Measurements from ENCODE around the gene PTPRT. TPM values are rescaled to one million over a fixed set of nuclear protein-coding genes. Genes with fewer than 3 reads are reported as not detected.

PTPRT gene
- total and polyA plus RNA-seq, 2 donors (not counting 1 experiment from before 2014, with no cell fraction given): not detected

- Histone ChIP-seq H3K4me1 (ENCODE audit: control insufficient read depth, extremely low read depth, insufficient read depth, low read length) (no peaks in the 10 kb centered on the region), H4K20me1 (ENCODE audit: control insufficient read depth, extremely low read depth, insufficient read depth, low read length) (no peaks in the 10 kb centered on the region), H3K27ac (ENCODE audit: insufficient read depth, low read length) (no peak overlapping the region), H3K79me2 (ENCODE audit: control insufficient read depth, insufficient read depth, low read length) (no peaks in the 10 kb centered on the region), H3K4me2 (ENCODE audit: extremely low read depth, insufficient read depth, low read length) (no peak overlapping the region), H3K9me3 (ENCODE audit: control insufficient read depth, insufficient read depth, low read depth, low read length) (no peaks in the 10 kb centered on the region), H3K27me3 (ENCODE audit: control insufficient read depth, insufficient read depth, low read length) (no peaks in the 10 kb centered on the region), H2AFZ (ENCODE audit: low read length) (no peak overlapping the region), H3K9ac (ENCODE audit: insufficient read depth, low read length) (no peak overlapping the region), H3K36me3 (ENCODE audit: control insufficient read depth, insufficient read depth, low read length) (no peaks in the 10 kb centered on the region), H3K4me3 (replicated peaks in 1 of 4; ENCODE audit: control extremely low read depth in 1 of 4, insufficient read depth in 1 of 4, low read depth in 3 of 4, low read length in 4 of 4) (no peak overlapping the region)
- DNase-seq (ENCODE audit: low read depth in 2 of 2): no peak
- no peak for TF ChIP-seq CTCF (conservative IDR thresholded peaks at IDR 0.05 in 1 of 2, IDR thresholded peaks at IDR 0.05 in 1 of 2; ENCODE audit: low read depth in 1 of 2, low read length in 2 of 2)
- no peak for TF ChIP-seq EZH2 (IDR thresholded peaks at IDR 0.05; ENCODE audit: low read length, missing control alignments)
These were observed 48.0 kb upstream of the PTPRT start for GRCh38 chr20:43237651-43238168.

- TF ChIP-seq CTCF (conservative IDR thresholded peaks at IDR 0.05 in 1 of 2, IDR thresholded peaks at IDR 0.05 in 1 of 2; ENCODE audit: low read depth in 1 of 2, low read length in 2 of 2) (no peak), EZH2 (IDR thresholded peaks at IDR 0.05; ENCODE audit: low read length, missing control alignments) (no peak)
- no peak overlapping the region for H3K9ac ChIP-seq (ENCODE audit: insufficient read depth, low read length)
These were observed 46.3 kb upstream of the PTPRT start for GRCh38 chr20:43235998-43236397.

GRCh38 chr20:43231829-43232228 is 42.1 kb upstream of the PTPRT start:
- no peak overlapping the region for H2AFZ ChIP-seq (ENCODE audit: low read length)
- no peak for DNase-seq (ENCODE audit: low read depth in 2 of 2)
- H3K9me3 ChIP-seq (ENCODE audit: control insufficient read depth, insufficient read depth, low read depth, low read length): no peaks in the 10 kb centered on the region
- no peak overlapping the region for H3K27ac ChIP-seq (ENCODE audit: insufficient read depth, low read length)
- TF ChIP-seq EZH2 (IDR thresholded peaks at IDR 0.05; ENCODE audit: low read length, missing control alignments) (no peak), CTCF (conservative IDR thresholded peaks at IDR 0.05 in 1 of 2, IDR thresholded peaks at IDR 0.05 in 1 of 2; ENCODE audit: low read depth in 1 of 2, low read length in 2 of 2) (no peak)
- H3K79me2 ChIP-seq (ENCODE audit: control insufficient read depth, insufficient read depth, low read length): no peaks in the 10 kb centered on the region
- H3K36me3 ChIP-seq (ENCODE audit: control insufficient read depth, insufficient read depth, low read length): no peaks in the 10 kb centered on the region
- no peaks in the 10 kb centered on the region for H3K27me3 ChIP-seq (ENCODE audit: control insufficient read depth, insufficient read depth, low read length)
- no peaks in the 10 kb centered on the region for H4K20me1 ChIP-seq (ENCODE audit: control insufficient read depth, extremely low read depth, insufficient read depth, low read length)
- H3K9ac ChIP-seq (ENCODE audit: insufficient read depth, low read length): no peak overlapping the region
- no peak overlapping the region for H3K4me3 ChIP-seq (replicated peaks in 1 of 4; ENCODE audit: control extremely low read depth in 1 of 4, insufficient read depth in 1 of 4, low read depth in 3 of 4, low read length in 4 of 4)
- H3K4me2 ChIP-seq (ENCODE audit: extremely low read depth, insufficient read depth, low read length): no peak overlapping the region
- H3K4me1 ChIP-seq (ENCODE audit: control insufficient read depth, extremely low read depth, insufficient read depth, low read length): no peaks in the 10 kb centered on the region

More at GRCh38 chr20:43235998-43236397, 46.3 kb upstream of the PTPRT start:
- H2AFZ ChIP-seq (ENCODE audit: low read length): no peak overlapping the region
- no peaks in the 10 kb centered on the region for H3K36me3 ChIP-seq (ENCODE audit: control insufficient read depth, insufficient read depth, low read length)
- H4K20me1 ChIP-seq (ENCODE audit: control insufficient read depth, extremely low read depth, insufficient read depth, low read length): no peaks in the 10 kb centered on the region
- H3K4me1 ChIP-seq (ENCODE audit: control insufficient read depth, extremely low read depth, insufficient read depth, low read length): no peaks in the 10 kb centered on the region
- no peaks in the 10 kb centered on the region for H3K79me2 ChIP-seq (ENCODE audit: control insufficient read depth, insufficient read depth, low read length)
- no peak overlapping the region for H3K4me3 ChIP-seq (replicated peaks in 1 of 4; ENCODE audit: control extremely low read depth in 1 of 4, insufficient read depth in 1 of 4, low read depth in 3 of 4, low read length in 4 of 4)
- H3K27ac ChIP-seq (ENCODE audit: insufficient read depth, low read length): no peak overlapping the region
- no peaks in the 10 kb centered on the region for H3K9me3 ChIP-seq (ENCODE audit: control insufficient read depth, insufficient read depth, low read depth, low read length)
- H3K27me3 ChIP-seq (ENCODE audit: control insufficient read depth, insufficient read depth, low read length): no peaks in the 10 kb centered on the region
- no peak overlapping the region for H3K4me2 ChIP-seq (ENCODE audit: extremely low read depth, insufficient read depth, low read length)
- no peak for DNase-seq (ENCODE audit: low read depth in 2 of 2)
